ENCODE data around the gene SV2B. TPM values are rescaled to one million over a fixed set of nuclear protein-coding genes. Genes with fewer than 3 reads are reported as not detected.

The SV2B gene
- total and polyA plus RNA-seq, 2 donors (not counting 1 experiment from before 2014, with no cell fraction given): not detected

DNA sequence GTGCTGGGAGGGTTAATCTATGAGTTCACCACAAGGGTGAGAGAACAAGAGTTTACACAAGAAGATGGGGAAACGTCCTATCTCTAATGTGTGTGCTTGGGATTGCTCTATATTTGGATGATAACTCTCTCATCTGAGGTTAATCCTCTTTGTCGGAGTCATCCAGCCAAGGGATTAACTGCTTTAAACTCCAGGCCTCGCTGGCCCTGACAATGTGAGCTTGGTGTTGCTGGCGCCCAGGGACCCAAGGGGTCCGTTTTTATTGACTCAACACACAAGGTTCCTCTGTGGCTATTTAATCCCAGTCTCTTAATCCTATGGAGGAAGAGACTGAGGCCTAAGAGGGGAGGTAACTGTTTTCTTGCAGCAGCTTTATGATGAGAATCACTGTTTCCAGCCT lies 14.2 kb downstream of the SV2B start:
- no peak for DNase-seq
- no peak overlapping the region for H2AFZ ChIP-seq (ENCODE audit: insufficient read depth, low read depth, low read length, poor library complexity, severe bottlenecking)
- no peaks in the 10 kb centered on the region for H3K9me3 Mint-ChIP-seq (ENCODE audit: insufficient read depth)
- no peak overlapping the region for H3K4me3 ChIP-seq (ENCODE audit: control extremely low read depth in 1 of 5, extremely low read depth in 1 of 5, insufficient read depth in 1 of 5, low read depth in 2 of 5, low read length in 4 of 5)
- ChIA-PET CTCF (no interaction called here), POLR2A (no interaction called here)
- H3K4me2 ChIP-seq (replicated peaks; ENCODE audit: low read depth, low read length, poor library complexity, severe bottlenecking): no peak overlapping the region
- intact Hi-C loops (cut with micrococcal nuclease): no loop called here
- H3K9ac ChIP-seq (ENCODE audit: low read length): no peak overlapping the region
- no peaks in the 10 kb centered on the region for H3K4me1 Mint-ChIP-seq
- no peaks in the 10 kb centered on the region for H3K36me3 ChIP-seq (replicated peaks in 1 of 2; ENCODE audit: control extremely low read depth in 1 of 2, control insufficient read depth in 1 of 2, extremely low read depth in 1 of 2, insufficient read depth in 2 of 2, low read length in 1 of 2)
- H3K27me3 Mint-ChIP-seq: peaks cover 38% of the 10 kb centered on the region
- no peak overlapping the region for H3K4me3 Mint-ChIP-seq
- H3K27ac Mint-ChIP-seq: no peak overlapping the region
- peaks cover 0 to 8% (median 3%) of the 10 kb centered on the region in 4 experiments for H3K27me3 ChIP-seq (replicated peaks in 1 of 4; ENCODE audit: control extremely low read depth in 1 of 4, control insufficient read depth in 3 of 4, insufficient read depth in 4 of 4, low read length in 3 of 4)
- H3K27ac ChIP-seq (ENCODE audit: low read length in 2 of 2): no peak overlapping the region
- no peak for ATAC-seq (ENCODE audit: low read depth)
- no peaks in the 10 kb centered on the region for H4K20me1 ChIP-seq (ENCODE audit: control insufficient read depth, insufficient read depth, low read length, poor library complexity, severe bottlenecking)
- no peak for TF ChIP-seq EZH2 (IDR thresholded peaks at IDR 0.05; ENCODE audit: borderline replicate concordance, insufficient read depth, low read depth, low read length, poor library complexity, severe bottlenecking)
- TF ChIP-seq, protein P1, sequence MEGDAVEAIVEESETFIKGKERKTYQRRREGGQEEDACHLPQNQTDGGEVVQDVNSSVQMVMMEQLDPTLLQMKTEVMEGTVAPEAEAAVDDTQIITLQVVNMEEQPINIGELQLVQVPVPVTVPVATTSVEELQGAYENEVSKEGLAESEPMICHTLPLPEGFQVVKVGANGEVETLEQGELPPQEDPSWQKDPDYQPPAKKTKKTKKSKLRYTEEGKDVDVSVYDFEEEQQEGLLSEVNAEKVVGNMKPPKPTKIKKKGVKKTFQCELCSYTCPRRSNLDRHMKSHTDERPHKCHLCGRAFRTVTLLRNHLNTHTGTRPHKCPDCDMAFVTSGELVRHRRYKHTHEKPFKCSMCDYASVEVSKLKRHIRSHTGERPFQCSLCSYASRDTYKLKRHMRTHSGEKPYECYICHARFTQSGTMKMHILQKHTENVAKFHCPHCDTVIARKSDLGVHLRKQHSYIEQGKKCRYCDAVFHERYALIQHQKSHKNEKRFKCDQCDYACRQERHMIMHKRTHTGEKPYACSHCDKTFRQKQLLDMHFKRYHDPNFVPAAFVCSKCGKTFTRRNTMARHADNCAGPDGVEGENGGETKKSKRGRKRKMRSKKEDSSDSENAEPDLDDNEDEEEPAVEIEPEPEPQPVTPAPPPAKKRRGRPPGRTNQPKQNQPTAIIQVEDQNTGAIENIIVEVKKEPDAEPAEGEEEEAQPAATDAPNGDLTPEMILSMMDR (IDR thresholded peaks at IDR 0.05): no peak
- WGBS (ENCODE audit: insufficient coverage): 80% methylated on average over 5 of the region's 5 CpGs
- no peaks in the 10 kb centered on the region for H3K79me2 ChIP-seq (ENCODE audit: control insufficient read depth, insufficient read depth, low read length)
- H3K9me3 ChIP-seq (ENCODE audit: control extremely low read depth in 1 of 3, control insufficient read depth in 2 of 3, insufficient read depth in 1 of 3, low read length in 2 of 3): peaks cover 0 to 4% (median 0%) of the 10 kb centered on the region in 3 donors
- H3K4me1 ChIP-seq (ENCODE audit: control insufficient read depth in 2 of 2, insufficient read depth in 2 of 2, low read length in 2 of 2): no peaks in the 10 kb centered on the region

GRCh38 chr15:91116113-91117067 lies 16.3 kb downstream of the SV2B start:
- no peak overlapping the region for H3K4me2 ChIP-seq (replicated peaks; ENCODE audit: low read depth, low read length, poor library complexity, severe bottlenecking)
- no peaks in the 10 kb centered on the region for H3K36me3 ChIP-seq (replicated peaks in 1 of 2; ENCODE audit: control extremely low read depth in 1 of 2, control insufficient read depth in 1 of 2, extremely low read depth in 1 of 2, insufficient read depth in 2 of 2, low read length in 1 of 2)
- H4K20me1 ChIP-seq (ENCODE audit: control insufficient read depth, insufficient read depth, low read length, poor library complexity, severe bottlenecking): no peaks in the 10 kb centered on the region
- no peak for DNase-seq
- no peak overlapping the region for H2AFZ ChIP-seq (ENCODE audit: insufficient read depth, low read depth, low read length, poor library complexity, severe bottlenecking)
- Mint-ChIP-seq H3K27ac (no peak overlapping the region), H3K4me3 (no peak overlapping the region), H3K4me1 (no peaks in the 10 kb centered on the region), H3K27me3 (peaks cover 37% of the 10 kb centered on the region), H3K9me3 (ENCODE audit: insufficient read depth) (no peaks in the 10 kb centered on the region)
- TF ChIP-seq EZH2 (IDR thresholded peaks at IDR 0.05; ENCODE audit: borderline replicate concordance, insufficient read depth, low read depth, low read length, poor library complexity, severe bottlenecking): no peak
- TF ChIP-seq, protein P1 (IDR thresholded peaks at IDR 0.05): no peak
- POLR2A ChIA-PET: no interaction called here
- H3K4me3 ChIP-seq (ENCODE audit: control extremely low read depth in 1 of 5, extremely low read depth in 1 of 5, insufficient read depth in 1 of 5, low read depth in 2 of 5, low read length in 4 of 5): no peak overlapping the region
- no peak for ATAC-seq (ENCODE audit: low read depth)
- H3K79me2 ChIP-seq (ENCODE audit: control insufficient read depth, insufficient read depth, low read length): no peaks in the 10 kb centered on the region
- H3K9me3 ChIP-seq (ENCODE audit: control extremely low read depth in 1 of 3, control insufficient read depth in 2 of 3, insufficient read depth in 1 of 3, low read length in 2 of 3): peaks cover 0 to 4% (median 0%) of the 10 kb centered on the region in 3 donors
- intact Hi-C loops (cut with micrococcal nuclease): no loop called here
- H3K4me1 ChIP-seq (ENCODE audit: control insufficient read depth in 2 of 2, insufficient read depth in 2 of 2, low read length in 2 of 2): no peaks in the 10 kb centered on the region
- WGBS (ENCODE audit: insufficient coverage): 25% methylated on average over 6 of the region's 9 CpGs
- CTCF ChIA-PET: no interaction called here
- peaks cover 0 to 8% (median 3%) of the 10 kb centered on the region in 4 experiments for H3K27me3 ChIP-seq (replicated peaks in 1 of 4; ENCODE audit: control extremely low read depth in 1 of 4, control insufficient read depth in 3 of 4, insufficient read depth in 4 of 4, low read length in 3 of 4)
- no peak overlapping the region for H3K27ac ChIP-seq (ENCODE audit: low read length in 2 of 2)
- H3K9ac ChIP-seq (ENCODE audit: low read length): no peak overlapping the region

All from B cell (primary cell).